GM12878 (cell line): ENCODE results near the gene C1orf21.

Source experiments
- CREM ChIP-seq: IDR thresholded peaks from 2 replicates; pipeline ENCODE4 v1.6.1; 2014; ENCODE audit warnings: antibody characterized with exemption, low read depth
- EP300 ChIP-seq, 2 experiments: fragments of 150-350 bp in 1 of 2; IDR thresholded peaks; 2 replicates each; pipeline ENCODE4 v1.6.1; 2011 to 2012; ENCODE audit warnings: low read depth in 2 of 2, low read length in 2 of 2, borderline replicate concordance in 1 of 2, improper control_type of control experiment in 1 of 2, inconsistent platforms in 1 of 2; ENCODE audit not compliant: control insufficient read depth in 1 of 2
- MYC ChIP-seq: IDR thresholded peaks from 2 replicates; pipeline ENCODE4 v1.6.1; 2011; ENCODE audit warnings: mild to moderate bottlenecking, low read length, moderate library complexity, inconsistent platforms; ENCODE audit not compliant: insufficient read depth, insufficient replicate concordance, insufficient read length, severe bottlenecking
- RAD21 ChIP-seq: IDR thresholded peaks from 2 replicates; pipeline ENCODE4 v1.6.1; 2011; ENCODE audit warnings: mild to moderate bottlenecking, low read depth, low read length, moderate library complexity; ENCODE audit not compliant: insufficient read depth
- SRF ChIP-seq, 2 experiments: IDR thresholded peaks; 2 replicates each; pipeline ENCODE4 v1.6.1; 2011; ENCODE audit warnings: low read depth in 2 of 2, low read length in 2 of 2, mild to moderate bottlenecking in 1 of 2, moderate library complexity in 1 of 2
- TAF1 ChIP-seq: IDR thresholded peaks from 2 replicates; pipeline ENCODE4 v1.6.1; 2011; ENCODE audit warnings: mild to moderate bottlenecking, low read depth, low read length, borderline replicate concordance
- YBX1 ChIP-seq: fragments of 450-650 bp; IDR thresholded peaks from 2 replicates; pipeline ENCODE4 v1.6.1; 2016; ENCODE audit warnings: antibody characterized with exemption
- ZNF24 ChIP-seq: fragments of 450-650 bp; IDR thresholded peaks from 2 replicates; pipeline ENCODE4 v1.6.1; 2017; ENCODE audit warnings: antibody characterized with exemption, mild to moderate bottlenecking

GRCh38 chr1:184425449-184426277 lies 38.8 kb downstream of the C1orf21 start:
- TF ChIP-seq ZNF24 (no peak), EP300 (IDR thresholded peaks at IDR 0.05; ENCODE audit: borderline replicate concordance in 1 of 2, control insufficient read depth in 1 of 2, low read depth in 2 of 2, low read length in 2 of 2) (no peak), CREM (no peak), MYC (no peak), TAF1 (no peak), RAD21 (no peak), SRF (IDR thresholded peaks at IDR 0.05; ENCODE audit: low read depth in 2 of 2, low read length in 2 of 2) (no peak), YBX1 (no peak)
